Skeletal muscle satellite cell (primary cell): ENCODE results near the gene E4F1.

Source experiments
- H3K27me3 ChIP-seq: 2 replicates; pipeline ENCODE4 v1.7.0; 2013; ENCODE audit warnings: low read length; ENCODE audit not compliant: control insufficient read depth, insufficient read depth
- H3K36me3 ChIP-seq: 2 replicates; pipeline ENCODE4 v1.7.0; 2013; ENCODE audit warnings: mild to moderate bottlenecking, control low read depth, low read length; ENCODE audit not compliant: insufficient read depth
- H3K4me1 ChIP-seq: 2 replicates; pipeline ENCODE4 v1.7.0; 2013; ENCODE audit warnings: low read length; ENCODE audit not compliant: control insufficient read depth, insufficient read depth
- H3K4me2 ChIP-seq: 2 replicates; pipeline ENCODE4 v1.7.0; 2013; ENCODE audit warnings: mild to moderate bottlenecking, low read length
- H3K4me3 ChIP-seq: 2 replicates; pipeline ENCODE4 v1.7.0; 2013; ENCODE audit warnings: low read length
- H3K9ac ChIP-seq: 2 replicates; pipeline ENCODE4 v1.7.0; 2013; ENCODE audit warnings: mild to moderate bottlenecking, low read depth, low read length, moderate library complexity
- H3K9me3 ChIP-seq: replicated peaks from 2 replicates; pipeline ENCODE4 v1.7.0; 2013; ENCODE audit warnings: mild to moderate bottlenecking, control low read depth, low read length

The E4F1 gene

GRCh38 chr16:2275476-2276367, 52.3 kb downstream of the E4F1 start:
- no peak overlapping the region for H3K4me2 ChIP-seq
- no peaks in the 10 kb centered on the region for H3K9me3 ChIP-seq
- H3K36me3 ChIP-seq: no peaks in the 10 kb centered on the region
- H3K4me3 ChIP-seq: no peak overlapping the region
- H3K27me3 ChIP-seq: peaks cover 9% of the 10 kb centered on the region
- no peak overlapping the region for H3K9ac ChIP-seq
- H3K4me1 ChIP-seq: no peaks in the 10 kb centered on the region

GRCh38 chr16:2276368-2277195, 53.2 kb downstream of the E4F1 start:
- no peaks in the 10 kb centered on the region for H3K4me1 ChIP-seq
- H3K4me2 ChIP-seq: no peak overlapping the region
- H3K9ac ChIP-seq: no peak overlapping the region
- no peak overlapping the region for H3K4me3 ChIP-seq
- H3K9me3 ChIP-seq: no peaks in the 10 kb centered on the region
- H3K27me3 ChIP-seq: peaks cover 10% of the 10 kb centered on the region
- H3K36me3 ChIP-seq: no peaks in the 10 kb centered on the region

- Histone ChIP-seq H3K4me2 (no peak overlapping the region), H3K9me3 (no peaks in the 10 kb centered on the region), H3K9ac (no peak overlapping the region), H3K27me3 (peaks cover 10% of the 10 kb centered on the region), H3K4me1 (no peaks in the 10 kb centered on the region), H3K36me3 (no peaks in the 10 kb centered on the region), H3K4me3 (no peak overlapping the region)
Observed at GRCh38 chr16:2277466-2278271, 54.3 kb downstream of the E4F1 start.

DNA sequence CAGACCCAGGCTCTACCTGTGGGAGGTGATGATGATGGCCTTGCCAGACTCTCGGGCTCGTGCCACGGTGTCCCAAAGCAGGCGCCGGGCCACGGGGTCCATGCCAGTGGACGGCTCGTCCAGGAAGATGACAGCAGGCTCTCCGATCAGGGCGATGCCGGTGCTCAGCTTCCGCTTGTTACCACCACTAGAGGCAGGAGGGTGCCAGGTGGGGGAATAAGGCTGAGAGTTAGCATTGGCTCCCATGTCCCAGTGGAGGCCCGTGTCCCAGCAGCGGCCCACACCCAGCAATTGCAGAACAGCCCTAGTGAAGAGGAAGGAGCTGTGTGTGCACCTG, 54.8 kb downstream of the E4F1 start:
- Histone ChIP-seq H3K9me3 (no peaks in the 10 kb centered on the region), H3K27me3 (peaks cover 10% of the 10 kb centered on the region), H3K9ac (no peak overlapping the region), H3K4me2 (no peak overlapping the region), H3K36me3 (no peaks in the 10 kb centered on the region), H3K4me3 (no peak overlapping the region), H3K4me1 (no peaks in the 10 kb centered on the region)

- Histone ChIP-seq H3K4me2 (no peak overlapping the region), H3K9ac (no peak overlapping the region), H3K9me3 (no peaks in the 10 kb centered on the region), H3K36me3 (no peaks in the 10 kb centered on the region), H3K4me3 (no peak overlapping the region), H3K4me1 (no peaks in the 10 kb centered on the region), H3K27me3 (peaks cover 10% of the 10 kb centered on the region)
Observed at GRCh38 chr16:2278956-2279800, 55.8 kb downstream of the E4F1 start.

GRCh38 chr16:2280461-2280860, 57.1 kb downstream of the E4F1 start:
- Histone ChIP-seq H3K4me1 (no peaks in the 10 kb centered on the region), H3K9me3 (no peaks in the 10 kb centered on the region), H3K27me3 (peaks cover 10% of the 10 kb centered on the region), H3K9ac (no peak overlapping the region), H3K4me3 (no peak overlapping the region), H3K36me3 (no peaks in the 10 kb centered on the region), H3K4me2 (no peak overlapping the region)

GRCh38 chr16:2280981-2281542, 57.7 kb downstream of the E4F1 start:
- Histone ChIP-seq H3K4me3 (no peak overlapping the region), H3K4me2 (no peak overlapping the region), H3K4me1 (no peaks in the 10 kb centered on the region), H3K36me3 (no peaks in the 10 kb centered on the region), H3K9me3 (no peaks in the 10 kb centered on the region), H3K27me3 (peaks cover 10% of the 10 kb centered on the region), H3K9ac (no peak overlapping the region)

- no peaks in the 10 kb centered on the region for H3K36me3 ChIP-seq
- H3K4me3 ChIP-seq: no peak overlapping the region
- no peaks in the 10 kb centered on the region for H3K9me3 ChIP-seq
- no peak overlapping the region for H3K4me2 ChIP-seq
- no peak overlapping the region for H3K9ac ChIP-seq
- H3K27me3 ChIP-seq: peaks cover 10% of the 10 kb centered on the region
- no peaks in the 10 kb centered on the region for H3K4me1 ChIP-seq
Observed at GRCh38 chr16:2282262-2282661, 58.9 kb downstream of the E4F1 start.

DNA sequence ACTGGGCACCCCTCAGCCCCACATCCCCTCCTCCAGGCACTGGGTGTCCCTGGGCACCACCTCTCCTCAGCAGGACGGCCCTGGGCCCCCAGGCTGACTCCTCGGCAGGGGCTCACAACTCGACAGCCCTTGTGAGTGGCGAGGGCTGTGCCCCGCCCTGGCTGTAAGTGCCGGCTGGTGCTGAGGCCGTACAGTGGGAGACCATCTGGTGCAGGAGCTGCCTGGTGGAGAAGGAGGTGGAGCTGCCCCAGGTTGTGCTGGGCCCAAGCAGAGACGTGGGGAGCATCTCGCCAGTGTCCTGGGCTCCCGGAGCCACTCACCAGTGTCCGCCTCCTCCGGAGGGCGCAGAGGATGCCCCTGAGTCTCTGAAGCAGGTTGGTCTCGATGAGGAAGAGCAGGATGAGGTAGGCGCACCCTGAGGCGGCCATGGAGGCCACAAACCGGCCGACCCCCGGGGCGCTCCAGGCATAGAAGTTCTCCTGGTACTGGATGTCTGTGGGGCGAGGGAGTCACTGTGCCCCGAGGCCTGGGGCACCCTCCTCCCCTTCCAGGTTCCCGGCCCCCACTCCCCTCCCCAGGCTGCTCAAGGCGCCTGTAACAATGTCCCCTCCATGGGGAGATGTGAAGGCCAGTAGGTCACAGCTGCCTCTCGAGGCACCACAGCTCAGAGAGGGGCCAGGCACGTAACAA, 59.6 kb downstream of the E4F1 start:
- Histone ChIP-seq H3K4me2 (no peak overlapping the region), H3K4me3 (no peak overlapping the region), H3K27me3 (peaks cover 10% of the 10 kb centered on the region), H3K4me1 (no peaks in the 10 kb centered on the region), H3K36me3 (no peaks in the 10 kb centered on the region), H3K9me3 (no peaks in the 10 kb centered on the region), H3K9ac (no peak overlapping the region)
